ENCODE data around the gene ZBTB39. TPM values are rescaled to one million over a fixed set of nuclear protein-coding genes. Genes with fewer than 3 reads are reported as not detected.

ZBTB39 gene
- total and polyA plus RNA-seq, 2 donors (not counting 1 experiment from before 2014, with no cell fraction given): 5.4 to 13.9 TPM

- Mint-ChIP-seq H3K4me3 (no peak overlapping the region), H3K9me3 (ENCODE audit: insufficient read depth) (no peaks in the 10 kb centered on the region), H3K27me3 (no peaks in the 10 kb centered on the region), H3K4me1 (no peaks in the 10 kb centered on the region), H3K27ac (no peak overlapping the region)
- intact Hi-C loops (cut with micrococcal nuclease): no loop called here
- Histone ChIP-seq H2AFZ (ENCODE audit: insufficient read depth, low read depth, low read length, poor library complexity, severe bottlenecking) (no peak overlapping the region), H3K4me2 (replicated peaks; ENCODE audit: low read depth, low read length, poor library complexity, severe bottlenecking) (no peak overlapping the region), H3K27me3 (replicated peaks in 1 of 4; ENCODE audit: control extremely low read depth in 1 of 4, control insufficient read depth in 3 of 4, insufficient read depth in 4 of 4, low read length in 3 of 4) (no peaks in the 10 kb centered on the region), H3K79me2 (ENCODE audit: control insufficient read depth, insufficient read depth, low read length) (no peaks in the 10 kb centered on the region), H4K20me1 (ENCODE audit: control insufficient read depth, insufficient read depth, low read length, poor library complexity, severe bottlenecking) (no peaks in the 10 kb centered on the region), H3K4me1 (ENCODE audit: control insufficient read depth in 2 of 2, insufficient read depth in 2 of 2, low read length in 2 of 2) (peaks cover 0 to 4% of the 10 kb centered on the region in 2 donors), H3K9me3 (ENCODE audit: control extremely low read depth in 1 of 3, control insufficient read depth in 2 of 3, insufficient read depth in 1 of 3, low read length in 2 of 3) (no peaks in the 10 kb centered on the region), H3K27ac (ENCODE audit: low read length in 2 of 2) (no peak overlapping the region), H3K9ac (ENCODE audit: low read length) (no peak overlapping the region), H3K36me3 (replicated peaks in 1 of 2; ENCODE audit: control extremely low read depth in 1 of 2, control insufficient read depth in 1 of 2, extremely low read depth in 1 of 2, insufficient read depth in 2 of 2, low read length in 1 of 2) (no peaks in the 10 kb centered on the region), H3K4me3 (ENCODE audit: control extremely low read depth in 1 of 5, extremely low read depth in 1 of 5, insufficient read depth in 1 of 5, low read depth in 2 of 5, low read length in 4 of 5) (no peak overlapping the region)
- ATAC-seq (ENCODE audit: low read depth): no peak
- no peak for TF ChIP-seq CTCF (IDR thresholded peaks at IDR 0.05)
- ChIA-PET POLR2A (no interaction called here), CTCF (interaction anchor here (1.3 kb wide), 1 partner anchor 73 kb away, joined by 7 read pairs; the partner anchor contains the start of gene STAT6)
- no peak for DNase-seq
- 68% methylated on average over 4 of the region's 9 CpGs for WGBS (ENCODE audit: insufficient coverage)
Observed at GRCh38 chr12:57039016-57039798, 32.9 kb upstream of the ZBTB39 start.

DNA sequence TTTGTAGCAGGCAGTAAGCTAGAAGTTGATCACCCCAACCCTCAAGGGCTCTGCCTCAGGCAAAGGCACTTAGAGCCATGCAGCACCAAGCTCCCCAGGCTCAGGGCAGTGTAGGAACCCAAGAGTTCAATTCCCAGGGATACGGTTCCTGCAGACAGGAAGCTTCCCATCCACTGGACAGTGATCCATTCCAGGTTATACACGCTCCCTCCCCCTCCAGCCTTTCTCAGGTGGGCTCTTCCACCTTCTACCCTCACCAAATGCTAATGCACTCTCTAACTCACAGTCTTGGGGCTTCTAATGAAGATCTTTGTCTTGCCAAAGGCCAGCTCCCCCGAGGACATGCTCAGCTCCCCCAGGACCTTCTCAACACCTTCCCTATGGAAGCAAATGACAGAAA is 30.9 kb upstream of the ZBTB39 start:
- Histone ChIP-seq H3K79me2 (ENCODE audit: control insufficient read depth, insufficient read depth, low read length) (no peaks in the 10 kb centered on the region), H3K4me2 (replicated peaks; ENCODE audit: low read depth, low read length, poor library complexity, severe bottlenecking) (no peak overlapping the region), H3K36me3 (replicated peaks in 1 of 2; ENCODE audit: control extremely low read depth in 1 of 2, control insufficient read depth in 1 of 2, extremely low read depth in 1 of 2, insufficient read depth in 2 of 2, low read length in 1 of 2) (no peaks in the 10 kb centered on the region), H2AFZ (ENCODE audit: insufficient read depth, low read depth, low read length, poor library complexity, severe bottlenecking) (no peak overlapping the region), H3K27me3 (replicated peaks in 1 of 4; ENCODE audit: control extremely low read depth in 1 of 4, control insufficient read depth in 3 of 4, insufficient read depth in 4 of 4, low read length in 3 of 4) (no peaks in the 10 kb centered on the region), H3K9ac (ENCODE audit: low read length) (no peak overlapping the region), H3K27ac (ENCODE audit: low read length in 2 of 2) (no peak overlapping the region), H3K4me1 (ENCODE audit: control insufficient read depth in 2 of 2, insufficient read depth in 2 of 2, low read length in 2 of 2) (peaks cover 0 to 4% of the 10 kb centered on the region in 2 donors), H3K4me3 (ENCODE audit: control extremely low read depth in 1 of 5, extremely low read depth in 1 of 5, insufficient read depth in 1 of 5, low read depth in 2 of 5, low read length in 4 of 5) (no peak overlapping the region), H3K9me3 (ENCODE audit: control extremely low read depth in 1 of 3, control insufficient read depth in 2 of 3, insufficient read depth in 1 of 3, low read length in 2 of 3) (no peaks in the 10 kb centered on the region), H4K20me1 (ENCODE audit: control insufficient read depth, insufficient read depth, low read length, poor library complexity, severe bottlenecking) (no peaks in the 10 kb centered on the region)
- 93% methylated on average over 2 of the region's 3 CpGs for WGBS (ENCODE audit: insufficient coverage)
- Mint-ChIP-seq H3K4me1 (no peaks in the 10 kb centered on the region), H3K27me3 (no peaks in the 10 kb centered on the region), H3K4me3 (no peak overlapping the region), H3K27ac (no peak overlapping the region), H3K9me3 (ENCODE audit: insufficient read depth) (no peaks in the 10 kb centered on the region)
- no peak for ATAC-seq (ENCODE audit: low read depth)
- intact Hi-C loops (cut with micrococcal nuclease): no loop called here
- no peak for DNase-seq
- POLR2A ChIA-PET: interaction anchor here (0.6 kb wide), 1 partner anchor 23 kb away, joined by 3 read pairs; no protein-coding TSS in a partner anchor
- TF ChIP-seq CTCF (IDR thresholded peaks at IDR 0.05) (no peak), EZH2 (IDR thresholded peaks at IDR 0.05; ENCODE audit: borderline replicate concordance, insufficient read depth, low read depth, low read length, poor library complexity, severe bottlenecking) (no peak)
- CTCF ChIA-PET: interaction anchor here (0.5 to 2.0 kb wide), 2 partner anchors 32 to 679 kb away, joined by 3 to 5 read pairs; no protein-coding TSS in a partner anchor

Data from B cell (primary cell).